Stimulated activated CD8-positive, alpha-beta memory T cell treated with anti-CD3 and anti-CD28 coated beads, Interleukin-4, amount 100 ng/mL, for 4 hours (primary cell): Measurements from ENCODE around the gene AGAP1.
"Not testable (repeated sequence)": the region's sequence is repeated elsewhere in the genome, so short reads cannot be mapped to it uniquely, and the experiment has no call there.

ENCODE experiments used
- DNase-seq, 2 donors: peaks; one replicate each; pipeline ENCODE4 v3.0.0-alpha.2; 2020; ENCODE audit warnings: low read depth in 2 of 2, low spot score in 1 of 2

The AGAP1 gene

DNA sequence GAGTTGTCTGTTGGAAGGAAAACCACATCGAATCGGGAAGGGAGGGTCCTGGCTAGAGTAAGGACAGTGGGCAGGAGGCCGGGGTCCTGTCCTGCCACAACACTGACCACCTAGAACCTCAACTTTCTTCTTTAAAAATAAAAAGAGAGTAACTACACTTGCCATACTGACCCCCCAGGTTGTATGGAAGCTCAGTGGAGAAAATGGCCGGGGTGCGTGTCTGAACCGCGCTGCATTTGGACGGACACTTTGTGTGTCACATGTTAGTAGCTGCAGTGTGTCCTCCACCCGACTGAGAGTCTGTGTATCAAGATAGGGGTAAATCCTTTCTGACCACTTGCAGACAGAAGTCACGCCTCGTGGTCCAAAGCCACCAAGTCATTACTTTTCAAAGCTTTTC is 587.3 kb downstream of the AGAP1 start:
- no peak for DNase-seq

GRCh38 chr2:236082061-236082460 is 588.2 kb downstream of the AGAP1 start:
- DNase-seq, result no peak

DNA sequence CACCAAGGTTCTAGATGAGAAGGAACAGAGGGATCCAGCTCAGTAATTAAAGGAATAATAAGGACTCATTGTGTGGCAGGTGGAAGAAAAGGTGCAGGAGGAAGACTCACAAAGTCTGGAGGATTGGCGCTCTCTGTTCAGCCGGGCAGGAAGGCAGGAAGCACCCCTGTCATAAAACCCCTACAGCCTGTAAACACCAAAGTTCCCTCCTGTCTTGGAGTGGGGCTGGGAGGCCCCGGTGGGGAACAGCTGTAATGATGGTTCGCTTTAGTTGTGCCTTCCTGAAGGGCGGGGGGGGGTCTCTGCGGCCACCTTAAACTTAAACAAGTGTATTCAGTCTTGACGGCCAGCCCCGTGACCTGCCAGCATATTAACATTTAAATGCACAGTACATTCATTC is 590.1 kb downstream of the AGAP1 start:
- DNase-seq, result no peak

DNA sequence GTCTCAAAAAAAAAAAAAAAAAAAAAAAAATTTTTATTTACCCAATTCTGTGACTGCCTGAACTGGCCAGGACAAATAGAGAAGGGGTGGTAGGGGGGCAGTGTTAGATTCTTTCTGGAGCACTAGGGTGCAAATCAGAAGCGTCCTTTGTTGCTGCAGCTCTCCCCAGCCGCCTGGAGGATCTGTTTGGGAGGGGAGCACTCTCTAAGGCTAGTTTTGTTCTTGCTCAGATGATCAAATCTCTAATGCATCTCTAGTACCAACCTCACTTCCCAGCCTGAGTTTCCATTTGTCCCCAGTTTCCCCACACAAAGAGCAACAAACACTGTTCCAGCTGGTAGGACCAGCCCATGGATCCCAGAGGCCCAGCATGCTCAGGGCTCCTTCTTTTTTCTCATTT is 591.4 kb downstream of the AGAP1 start:
- DNase-seq, result no peak

DNA sequence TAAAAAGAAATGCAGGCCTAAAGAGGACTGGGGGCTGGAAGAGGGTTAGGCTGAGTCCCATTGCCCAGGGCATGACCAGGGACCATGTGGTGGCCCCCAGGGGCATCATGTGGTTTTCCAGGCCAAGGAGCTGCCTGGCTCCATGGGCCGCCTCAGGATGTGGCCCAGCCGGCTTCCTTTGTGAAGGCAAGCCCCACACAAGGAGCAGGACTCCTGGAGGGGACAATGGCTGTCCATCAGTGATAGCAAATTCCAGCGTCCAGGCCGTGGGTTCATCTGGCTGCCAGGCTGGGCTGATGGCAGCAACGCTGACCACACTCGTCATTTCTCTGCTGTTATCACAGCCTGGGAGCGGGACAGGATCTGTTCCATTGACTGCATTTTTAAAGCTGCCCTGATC is 591.8 kb downstream of the AGAP1 start:
- DNase-seq, result no peak

DNA sequence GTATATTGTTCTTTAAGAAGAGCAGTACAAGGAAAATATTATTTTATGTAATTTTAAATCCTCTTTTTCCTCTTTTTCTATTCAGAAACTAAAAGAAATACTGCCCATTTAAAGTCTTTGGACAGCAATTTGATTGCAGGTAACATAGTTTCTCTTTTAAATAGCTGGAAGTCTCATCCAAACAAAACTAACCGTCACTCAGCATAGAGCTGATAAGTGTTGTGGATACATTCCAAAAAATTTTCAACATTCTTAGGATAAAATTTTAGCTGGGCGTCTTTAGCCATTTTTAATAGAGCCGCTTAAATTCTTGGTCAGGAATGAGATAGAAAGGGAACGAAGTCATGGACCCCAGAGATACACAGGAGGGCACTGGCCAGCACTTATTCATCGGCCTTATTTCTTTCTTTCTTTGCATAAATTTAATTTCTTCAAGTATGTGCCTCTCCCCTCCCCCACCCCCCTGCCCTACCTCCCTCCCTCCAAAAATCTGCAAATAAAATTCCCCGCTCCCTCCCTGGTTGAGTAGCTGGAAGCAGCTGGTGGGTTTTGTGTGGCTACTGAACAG is 592.6 kb downstream of the AGAP1 start:
- DNase-seq, result no peak

DNA sequence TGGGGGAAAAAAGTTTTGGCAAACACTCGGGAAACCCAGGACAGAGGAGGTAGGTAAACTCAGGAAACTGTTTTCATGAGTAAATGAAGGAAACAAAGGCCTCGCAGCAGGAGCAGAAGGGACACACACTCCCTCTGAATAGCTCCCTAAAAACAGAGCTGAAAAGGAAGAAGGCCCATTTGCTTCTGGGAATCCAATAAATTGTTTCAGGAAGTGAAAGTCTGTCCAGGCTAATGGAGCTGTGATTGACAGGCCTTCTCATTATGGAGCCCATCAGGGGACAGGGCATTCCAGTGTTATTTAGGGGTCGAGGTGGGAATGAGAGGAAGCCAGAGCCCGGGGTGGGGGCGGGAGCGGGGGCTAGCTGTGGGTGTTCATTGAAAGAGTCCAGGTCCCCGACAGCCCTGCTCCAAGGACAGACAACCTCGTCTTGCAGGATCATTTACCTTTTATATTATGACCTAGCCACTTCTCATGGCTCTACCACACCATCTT is 593.2 kb downstream of the AGAP1 start:
- no peak for DNase-seq

DNA sequence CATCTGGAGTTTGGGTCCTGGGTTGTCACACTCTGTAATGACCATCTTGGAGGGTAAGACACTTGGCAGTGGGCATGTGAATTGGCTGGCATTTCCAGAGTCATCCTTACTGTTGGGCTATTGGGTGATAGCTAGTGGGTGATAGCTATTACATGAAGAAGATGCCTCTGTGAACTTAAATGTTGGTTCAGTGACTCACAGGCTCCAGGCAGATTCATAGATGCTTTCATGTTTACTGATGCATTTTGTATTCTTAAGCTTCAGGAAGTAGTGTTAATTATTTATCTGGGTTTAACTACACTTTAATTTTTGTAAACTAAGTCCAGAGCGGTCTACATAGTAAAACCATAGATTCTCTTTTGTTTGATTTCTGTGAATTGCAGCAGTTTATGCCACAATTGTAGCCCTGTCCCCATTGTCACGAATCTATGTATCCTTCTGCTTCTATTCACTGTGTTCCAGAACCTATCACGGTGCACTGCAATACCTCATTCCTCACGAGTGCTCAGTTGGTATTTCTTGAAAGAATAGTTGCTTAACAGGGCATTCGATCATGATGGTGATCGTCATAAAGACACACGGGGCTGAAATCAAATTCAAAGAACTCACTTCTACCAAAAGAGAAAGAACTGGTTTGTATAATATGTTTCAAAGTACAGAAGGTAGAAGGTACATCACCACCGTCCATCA is 594.7 kb downstream of the AGAP1 start:
- DNase-seq, result no peak

DNA sequence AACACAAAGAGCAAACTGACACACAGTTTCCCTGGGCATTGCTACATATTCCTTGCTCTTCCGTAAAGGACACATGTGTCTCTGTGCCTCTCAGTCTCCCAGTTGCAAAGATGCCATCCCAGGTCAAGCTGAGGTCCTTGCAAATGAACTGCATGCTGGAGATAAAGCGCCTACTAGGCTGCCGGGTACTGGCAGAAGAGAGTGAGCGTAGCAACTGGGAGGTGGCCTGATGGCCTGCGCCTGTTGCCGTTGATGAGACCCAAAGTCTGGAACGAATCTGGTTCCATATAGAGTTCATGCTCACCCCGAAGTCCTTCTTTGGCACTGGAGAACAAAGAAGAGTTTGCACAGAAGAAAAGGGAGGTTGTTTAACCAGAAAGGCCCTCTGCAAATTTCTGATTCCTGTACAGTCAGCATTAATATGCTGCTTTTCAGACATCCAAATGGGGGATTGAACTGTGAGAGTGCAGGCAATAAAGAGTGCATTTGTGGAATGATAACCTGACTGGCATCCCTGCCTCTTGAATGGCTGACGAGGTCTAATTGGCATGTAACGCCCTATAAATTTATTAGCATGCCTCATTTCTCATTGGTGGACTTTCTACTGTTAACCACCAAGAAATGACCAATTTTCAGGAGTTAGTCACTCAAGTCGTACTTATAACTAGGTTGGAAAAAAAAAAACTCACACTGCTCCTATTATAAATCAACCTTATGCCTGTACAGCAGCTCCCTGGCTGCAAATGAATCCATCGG is 595.6 kb downstream of the AGAP1 start:
- no peak for DNase-seq

GRCh38 chr2:236090027-236090382 is 596.2 kb downstream of the AGAP1 start:
- DNase-seq, result no peak

- DNase-seq, result not testable (repeated sequence)
Measured at GRCh38 chr2:236090826-236091225, 597.0 kb downstream of the AGAP1 start.

GRCh38 chr2:236092714-236093113 is 598.9 kb downstream of the AGAP1 start:
- DNase-seq, result no peak

- DNase-seq, result no peak
Measured at GRCh38 chr2:236093134-236093533, 599.3 kb downstream of the AGAP1 start.

DNA sequence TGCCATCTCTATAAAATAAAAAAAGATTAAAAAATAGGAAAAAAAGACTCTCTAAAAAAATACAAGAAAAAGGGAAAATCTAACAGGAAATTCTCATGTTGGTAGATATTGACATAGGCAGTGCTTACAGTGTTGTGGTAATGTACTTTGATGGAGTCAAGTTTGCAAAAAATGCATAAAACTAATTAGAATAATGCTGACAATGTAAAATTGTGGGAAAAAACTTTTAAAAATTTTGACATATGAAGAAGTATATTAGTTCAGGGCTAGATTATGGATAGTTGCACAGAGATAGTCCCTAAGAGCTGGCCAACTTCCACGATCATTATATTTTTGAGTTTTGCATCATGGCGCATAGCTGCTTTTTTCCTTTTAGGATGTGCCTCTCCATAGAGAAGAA is 601.7 kb downstream of the AGAP1 start:
- DNase-seq, result no peak

- no peak for DNase-seq
Measured at GRCh38 chr2:236101311-236101950, 607.6 kb downstream of the AGAP1 start.

DNA sequence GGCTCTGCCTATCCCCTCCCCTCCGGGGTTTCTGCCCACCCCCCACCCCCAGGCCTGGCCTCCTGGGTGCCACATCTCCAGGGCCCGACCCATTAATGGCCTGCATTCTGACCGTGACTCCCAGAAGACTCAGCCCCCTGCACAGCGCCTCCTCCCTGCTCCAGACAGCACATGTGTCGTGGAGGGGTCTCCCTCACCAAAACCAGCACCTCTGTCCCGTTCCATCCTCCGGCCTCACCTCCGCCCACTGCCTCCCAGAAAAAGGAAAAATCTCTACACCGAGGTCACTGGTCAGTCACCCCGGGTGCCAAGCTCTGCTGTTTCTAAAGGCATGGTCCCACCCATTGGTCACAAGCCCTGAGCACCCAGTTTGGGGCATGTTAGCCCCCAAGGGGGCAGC is 609.1 kb downstream of the AGAP1 start:
- DNase-seq, result no peak

DNA sequence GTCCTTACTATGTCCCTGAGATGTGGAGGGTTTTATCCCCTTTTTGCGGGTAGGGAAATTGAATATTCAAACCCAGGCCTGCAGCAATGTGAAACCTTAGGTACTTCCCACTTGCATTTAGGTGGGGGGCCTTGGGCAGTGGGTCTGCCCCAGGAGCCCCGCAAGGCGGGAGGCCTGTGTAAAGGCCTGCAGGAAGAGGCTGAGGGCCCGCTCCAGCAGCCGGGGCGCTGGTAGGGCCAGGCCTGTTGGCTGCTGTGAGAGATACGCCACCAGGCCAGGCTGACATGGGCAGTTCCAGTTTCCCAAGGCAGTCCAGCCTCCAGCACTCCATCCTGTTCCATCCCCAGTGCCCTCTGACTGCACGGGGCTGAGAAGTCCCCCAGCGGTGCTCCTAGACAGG is 610.1 kb downstream of the AGAP1 start:
- DNase-seq, result no peak

GRCh38 chr2:236105955-236106607 is 612.2 kb downstream of the AGAP1 start:
- no peak for DNase-seq

GRCh38 chr2:236106761-236107160 is 612.9 kb downstream of the AGAP1 start:
- no peak for DNase-seq

GRCh38 chr2:236107536-236107935 is 613.7 kb downstream of the AGAP1 start:
- no peak for DNase-seq

DNA sequence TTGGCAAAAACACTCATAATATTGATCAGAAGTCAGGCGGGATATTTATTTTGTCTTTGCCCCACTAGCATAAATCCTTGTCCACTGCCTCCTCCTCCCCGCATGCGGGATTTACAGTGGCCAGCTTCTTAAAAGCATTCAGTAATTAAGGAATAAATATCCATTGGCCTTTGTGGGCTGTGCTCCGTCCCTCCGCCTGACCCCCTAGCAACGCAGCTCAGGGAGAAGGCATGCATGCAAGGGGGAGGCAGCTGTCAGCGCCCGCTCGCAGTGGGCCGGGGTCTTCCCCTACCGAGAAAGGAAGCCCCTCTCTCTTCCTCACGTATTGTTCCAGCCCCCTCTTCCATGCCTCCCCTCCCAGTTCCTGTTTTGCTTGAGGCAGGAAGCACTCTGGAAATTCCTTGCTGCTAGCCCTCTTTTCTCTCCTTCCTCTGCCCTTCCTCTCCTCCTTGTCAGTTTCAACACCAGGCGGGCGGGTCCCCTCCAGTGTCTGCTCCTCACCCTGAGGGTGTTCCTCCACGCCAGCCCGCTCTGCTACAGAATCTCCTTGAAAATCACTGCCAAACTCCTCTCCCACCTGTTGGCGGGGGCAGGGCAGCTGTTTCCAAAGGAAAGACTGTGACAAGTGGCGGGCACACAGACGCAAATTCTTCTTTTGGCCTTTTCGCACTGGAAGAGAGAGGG is 614.2 kb downstream of the AGAP1 start:
- no peak for DNase-seq
